GM21360 (cell line): Measurements from ENCODE around the gene MIA2.
"Not testable (repeated sequence)": the region's sequence is repeated elsewhere in the genome, so short reads cannot be mapped to it uniquely, and the experiment has no call there.

Source experiments
- ATAC-seq: cut with Tn5 transposase; IDR thresholded peaks from one replicate; pipeline ENCODE4 v1.9.1; 2021; ENCODE audit warnings: mild to moderate bottlenecking, moderate library complexity; ENCODE audit not compliant: unreplicated experiment

The MIA2 gene

GRCh38 chr14:39233680-39234326 lies at the start of gene MIA2:
MIA2 (plus strand) TSS chr14:39233915; CDS start chr14:39234115, 200 bp downstream.
- ATAC-seq = no peak

- no peak for ATAC-seq
These were observed 49.0 kb upstream of the MIA2 start for GRCh38 chr14:39184628-39185255.

GRCh38 chr14:39185256-39186049 lies 48.3 kb upstream of the MIA2 start:
- no peak for ATAC-seq

GRCh38 chr14:39186941-39187525 lies 46.7 kb upstream of the MIA2 start:
- ATAC-seq = no peak

- ATAC-seq = no peak
These were observed 29.8 kb upstream of the MIA2 start for GRCh38 chr14:39203659-39204606.

- ATAC-seq = not testable (repeated sequence)
These were observed 26.3 kb upstream of the MIA2 start for GRCh38 chr14:39207430-39207829.

- ATAC-seq = no peak
These were observed 22.5 kb upstream of the MIA2 start for GRCh38 chr14:39211109-39211741.

GRCh38 chr14:39212034-39212433 lies 21.7 kb upstream of the MIA2 start:
- no peak for ATAC-seq

- ATAC-seq = no peak
These were observed 21.0 kb upstream of the MIA2 start for GRCh38 chr14:39212693-39213092.

- ATAC-seq = no peak
These were observed 16.4 kb upstream of the MIA2 start for GRCh38 chr14:39217214-39217879.

GRCh38 chr14:39218171-39218769 lies 15.4 kb upstream of the MIA2 start:
- no peak for ATAC-seq

GRCh38 chr14:39219075-39219499 lies 14.6 kb upstream of the MIA2 start:
- no peak for ATAC-seq

- not testable (repeated sequence) for ATAC-seq
These were observed 13.2 kb upstream of the MIA2 start for GRCh38 chr14:39220473-39220872.

GRCh38 chr14:39228044-39228443 lies 5.7 kb upstream of the MIA2 start:
- ATAC-seq = no peak

- no peak for ATAC-seq
These were observed 5.0 kb upstream of the MIA2 start for GRCh38 chr14:39228509-39229221.

GRCh38 chr14:39229222-39229543 lies 4.5 kb upstream of the MIA2 start:
- ATAC-seq = no peak

GRCh38 chr14:39229601-39230110 lies 4.1 kb upstream of the MIA2 start:
- no peak for ATAC-seq

GRCh38 chr14:39230416-39231035 lies 3.2 kb upstream of the MIA2 start:
- ATAC-seq = no peak
